HG03469 (cell line): Measurements from ENCODE around the gene RNU1-3.
A peak's percentile ranks its signal among the peaks of the same experiment; 100 is the strongest.
"Not testable (repeated sequence)": the region's sequence is repeated elsewhere in the genome, so short reads cannot be mapped to it uniquely, and the experiment has no call there.

Experiments used
- ATAC-seq: cut with Tn5 transposase; IDR thresholded peaks from one replicate; pipeline ENCODE4 v1.9.1; 2021; ENCODE audit warnings: mild to moderate bottlenecking, moderate library complexity, moderate number of reproducible peaks; ENCODE audit not compliant: unreplicated experiment

Gene RNU1-3

GRCh38 chr1:16666502-16667413 lies at the start of gene RNU1-3:
RNU1-3 (minus strand) TSS chr1:16666948.
- peak; percentile 70 for ATAC-seq

DNA sequence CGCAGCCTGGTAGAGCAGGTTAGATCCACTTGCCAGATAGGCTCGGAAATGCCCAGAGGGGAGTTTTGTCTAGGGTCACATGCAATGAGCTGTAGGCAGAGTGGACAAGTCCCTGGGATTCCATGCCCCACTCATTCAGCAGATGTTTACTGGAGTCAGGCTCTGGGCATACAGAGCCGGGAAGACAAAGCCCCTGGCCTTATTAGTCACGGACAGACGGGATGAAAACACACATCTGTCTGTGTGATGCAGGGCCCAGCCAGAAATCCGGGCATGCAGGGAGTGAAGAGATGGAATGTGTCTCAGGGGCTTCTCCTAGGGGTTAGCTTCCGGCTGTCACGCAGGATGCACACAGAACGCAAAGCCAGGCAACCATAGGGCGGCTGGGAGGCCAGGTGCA lies 46.7 kb upstream of the RNU1-3 start:
- not testable (repeated sequence) for ATAC-seq

- not testable (repeated sequence) for ATAC-seq
Observed at GRCh38 chr1:16712984-16713383, 46.2 kb upstream of the RNU1-3 start.

DNA sequence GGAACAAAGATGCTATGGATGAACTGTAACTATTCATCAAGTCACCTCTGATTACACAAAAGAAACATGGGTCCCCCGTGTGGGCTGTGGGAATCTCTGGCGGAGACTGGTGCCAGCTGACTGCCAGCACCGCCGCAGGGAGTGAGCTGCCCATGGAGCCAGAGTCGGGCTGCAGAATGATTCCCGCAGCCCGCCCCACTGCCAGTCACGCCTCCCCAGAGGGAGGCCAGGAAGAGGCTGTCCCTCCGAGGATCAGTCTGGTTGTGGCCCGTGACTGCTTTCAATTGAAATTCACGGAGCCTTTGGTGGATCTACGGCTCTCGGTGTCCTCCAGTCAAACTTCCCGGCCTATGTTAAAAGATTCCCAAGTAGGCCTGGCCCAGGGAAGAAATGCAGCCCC lies 45.8 kb upstream of the RNU1-3 start:
- ATAC-seq: not testable (repeated sequence)

GRCh38 chr1:16712131-16712530 lies 45.4 kb upstream of the RNU1-3 start:
- ATAC-seq: not testable (repeated sequence)

GRCh38 chr1:16710618-16711017 lies 43.9 kb upstream of the RNU1-3 start:
- not testable (repeated sequence) for ATAC-seq

DNA sequence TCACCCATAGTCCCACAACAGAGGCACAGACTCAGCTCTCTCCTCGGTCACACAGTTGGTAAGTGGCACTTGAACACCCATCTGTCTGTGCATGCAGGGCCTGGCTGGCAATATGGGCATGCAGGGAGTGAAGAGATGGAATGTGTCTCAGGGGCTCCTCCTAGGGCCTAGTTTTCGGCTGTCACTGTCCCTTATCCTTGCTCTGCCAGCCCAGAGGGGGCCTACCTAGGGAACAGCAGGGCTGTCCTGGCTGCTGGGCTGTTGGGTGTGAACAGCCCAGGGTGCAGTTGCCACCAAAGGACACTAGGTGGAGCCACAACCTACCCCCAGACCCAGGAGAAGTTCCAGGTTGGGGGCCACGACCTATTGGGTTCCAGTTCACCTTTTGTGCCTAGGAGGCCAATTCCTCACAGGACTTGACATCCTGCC lies 42.9 kb upstream of the RNU1-3 start:
- not testable (repeated sequence) for ATAC-seq

GRCh38 chr1:16708704-16709103 lies 42.0 kb upstream of the RNU1-3 start:
- ATAC-seq: not testable (repeated sequence)

DNA sequence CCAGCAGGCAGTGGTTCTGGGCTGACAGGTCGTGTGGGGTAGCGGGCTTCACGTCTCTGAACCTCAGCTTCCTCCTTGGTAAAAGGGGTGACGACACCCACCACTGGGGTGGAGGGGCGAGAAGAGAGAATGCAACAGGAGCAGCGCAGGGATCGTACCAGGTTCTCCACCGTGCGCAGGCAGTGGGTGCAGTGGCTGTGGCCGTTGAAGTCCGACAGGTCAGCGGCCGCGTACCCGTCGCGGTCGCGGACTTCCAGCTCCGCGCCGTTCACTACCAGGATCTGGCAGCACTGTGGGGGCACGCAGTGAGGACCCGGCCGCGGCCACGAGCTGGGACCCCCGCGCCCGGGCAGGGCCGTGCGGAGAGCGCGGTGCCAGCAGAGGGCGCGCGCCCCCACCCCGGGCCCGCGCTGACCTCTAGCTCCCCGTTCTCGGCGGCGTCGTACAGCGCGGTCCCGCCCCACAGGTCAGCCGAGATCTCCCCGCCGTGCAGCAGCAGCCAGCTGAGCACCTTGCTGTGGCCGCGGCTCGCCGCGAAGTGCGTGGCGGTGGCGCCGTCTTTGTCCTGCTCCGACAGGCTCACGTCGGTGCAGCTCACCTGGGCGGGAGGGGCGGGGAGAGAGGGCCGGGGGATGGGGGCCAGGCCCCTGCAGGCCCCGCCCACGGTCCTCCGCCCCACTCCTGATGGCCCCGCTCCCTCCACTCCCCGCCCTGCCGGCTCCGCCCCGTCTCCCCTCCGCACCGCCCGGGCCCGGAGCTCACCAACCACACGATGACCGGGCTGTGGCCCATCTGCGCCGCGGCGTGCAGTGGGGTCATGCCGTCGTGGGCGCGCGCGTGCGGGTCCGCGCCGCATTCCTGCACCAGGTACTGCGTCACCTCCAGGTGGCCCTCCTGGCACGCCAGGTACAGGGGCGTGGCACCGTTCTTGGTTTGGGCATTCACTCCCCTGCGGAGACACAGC lies 40.7 kb upstream of the RNU1-3 start:
- ATAC-seq: not testable (repeated sequence)

GRCh38 chr1:16706302-16706701 lies 39.6 kb upstream of the RNU1-3 start:
- ATAC-seq: not testable (repeated sequence)

- not testable (repeated sequence) for ATAC-seq
Observed at GRCh38 chr1:16704502-16705100, 37.9 kb upstream of the RNU1-3 start.

DNA sequence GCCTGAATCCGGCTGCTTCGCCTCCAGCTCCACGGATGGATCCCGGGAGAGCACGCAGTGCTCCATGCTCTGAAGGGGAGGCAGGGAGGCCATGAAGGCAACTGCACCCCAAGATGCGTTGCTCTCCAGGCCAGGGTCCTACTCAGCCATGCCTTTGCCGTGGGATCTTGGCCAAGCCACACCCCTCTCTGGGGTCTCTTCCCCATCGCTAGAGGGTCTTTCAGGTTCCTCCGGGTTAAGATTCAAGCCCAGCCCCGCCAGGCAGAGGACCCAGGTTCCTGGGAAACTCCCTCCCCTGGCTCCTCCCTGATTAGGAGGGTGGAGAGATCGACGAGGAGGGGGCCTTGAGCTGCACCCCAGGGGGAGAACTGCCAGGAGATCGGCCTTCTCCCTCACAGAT lies 37.3 kb upstream of the RNU1-3 start:
- ATAC-seq: not testable (repeated sequence)

DNA sequence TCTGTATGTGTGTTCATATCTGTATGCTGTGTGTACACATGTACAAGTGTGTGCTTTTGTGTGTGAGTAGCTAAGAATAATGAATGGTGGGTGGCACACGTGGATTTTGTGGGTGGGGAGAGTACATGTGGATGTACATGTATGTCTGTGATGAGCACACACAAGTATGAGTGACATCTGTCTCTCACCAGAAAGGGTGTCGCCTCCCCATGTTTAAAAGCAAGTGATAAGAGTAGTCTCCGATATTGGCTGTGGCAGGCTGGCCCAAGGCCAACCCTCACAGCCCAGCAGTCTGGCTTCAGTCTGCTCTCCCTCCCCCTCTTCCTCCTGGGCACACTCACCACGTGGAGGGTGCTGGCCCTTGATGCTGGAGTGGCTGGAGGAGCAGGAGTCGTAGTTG lies 36.9 kb upstream of the RNU1-3 start:
- not testable (repeated sequence) for ATAC-seq

DNA sequence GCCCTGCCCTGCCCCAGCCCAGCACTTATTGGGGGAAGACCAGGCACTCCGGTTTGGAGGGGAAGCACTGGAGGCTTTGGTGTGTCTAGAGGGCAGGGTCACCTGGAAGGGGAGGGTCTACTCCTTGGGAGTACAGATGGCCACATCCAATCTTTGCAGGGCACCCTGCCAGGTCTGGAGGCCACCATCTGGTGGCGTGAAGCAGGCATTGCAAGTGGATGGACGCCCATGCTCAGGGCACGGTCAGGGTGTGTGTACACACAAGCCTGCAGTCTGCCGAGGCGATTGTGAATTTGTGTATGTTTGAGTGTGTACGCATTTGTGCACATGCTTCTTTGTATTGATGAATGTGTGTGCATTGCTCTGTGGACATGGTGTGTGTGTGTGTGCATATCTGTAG lies 36.4 kb upstream of the RNU1-3 start:
- not testable (repeated sequence) for ATAC-seq

DNA sequence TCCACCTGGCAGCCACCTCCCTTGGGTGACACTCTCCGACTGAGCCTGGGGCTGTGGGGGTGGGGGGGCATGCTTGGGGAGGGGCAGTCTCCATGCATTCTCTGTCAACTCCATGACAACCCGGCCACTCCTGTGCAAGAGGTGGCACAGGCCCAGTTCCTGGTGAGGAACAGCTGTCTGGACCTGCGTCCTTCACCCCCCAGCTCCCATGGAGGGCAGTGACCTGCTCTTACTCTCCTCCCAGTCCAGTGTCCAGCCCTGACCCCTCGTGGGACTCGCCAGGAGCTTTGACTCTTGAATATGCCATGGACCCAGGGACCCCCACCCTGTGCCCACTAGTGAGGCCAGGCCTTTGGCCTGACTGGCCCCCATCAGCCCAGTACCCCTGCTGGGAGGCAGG lies 35.5 kb upstream of the RNU1-3 start:
- ATAC-seq: not testable (repeated sequence)

DNA sequence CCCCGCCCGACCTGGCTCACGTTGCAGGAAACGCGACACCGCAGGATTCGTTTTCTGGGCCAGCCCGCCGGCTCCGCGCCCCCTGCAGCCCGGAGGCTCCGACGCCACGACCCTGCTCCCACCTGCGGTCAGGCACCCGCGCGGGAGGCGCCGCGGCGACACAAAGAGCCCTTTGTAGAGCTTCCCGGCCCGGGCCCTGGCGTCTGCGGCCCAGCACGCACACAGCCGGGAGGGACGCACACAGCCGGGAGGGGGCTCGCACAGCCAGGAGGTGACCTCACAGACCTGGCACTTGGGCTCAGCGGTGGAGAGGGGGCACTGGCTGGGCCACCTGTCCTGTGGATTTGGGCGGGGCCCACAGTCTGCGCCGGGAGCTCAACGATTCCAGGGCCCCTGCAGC lies 34.4 kb upstream of the RNU1-3 start:
- not testable (repeated sequence) for ATAC-seq

GRCh38 chr1:16700138-16700895 lies 33.6 kb upstream of the RNU1-3 start:
- ATAC-seq: not testable (repeated sequence)

GRCh38 chr1:16699440-16699839 lies 32.7 kb upstream of the RNU1-3 start:
- ATAC-seq: not testable (repeated sequence)

DNA sequence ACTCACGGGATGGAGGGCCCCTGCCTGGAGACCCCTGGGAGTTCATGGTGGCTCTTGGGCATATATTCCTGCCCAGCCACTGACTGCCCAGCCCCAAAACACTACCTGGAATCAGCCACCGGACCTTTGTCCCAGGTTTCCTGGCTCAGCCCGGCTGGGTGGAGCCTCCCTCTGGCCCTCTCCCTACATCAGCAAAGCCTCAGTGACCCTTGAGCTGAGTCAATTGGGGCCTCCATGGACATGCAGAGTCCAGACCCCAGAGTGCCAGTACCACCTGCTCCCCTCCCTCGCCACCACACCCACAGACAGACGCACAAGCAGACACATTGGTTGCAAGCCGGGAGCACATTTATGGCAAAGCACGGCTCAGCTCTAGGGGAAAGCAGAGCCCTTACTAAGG lies 30.4 kb upstream of the RNU1-3 start:
- not testable (repeated sequence) for ATAC-seq
